ENCODE results near the gene FUT2. TPM values are rescaled to one million over a fixed set of nuclear protein-coding genes. Genes with fewer than 3 reads are reported as not detected.
"Not testable (repeated sequence)": the region's sequence is repeated elsewhere in the genome, so short reads cannot be mapped to it uniquely, and the experiment has no call there.

Gene FUT2
- total RNA-seq, 2 donors from 2014 or later: not detected

DNA sequence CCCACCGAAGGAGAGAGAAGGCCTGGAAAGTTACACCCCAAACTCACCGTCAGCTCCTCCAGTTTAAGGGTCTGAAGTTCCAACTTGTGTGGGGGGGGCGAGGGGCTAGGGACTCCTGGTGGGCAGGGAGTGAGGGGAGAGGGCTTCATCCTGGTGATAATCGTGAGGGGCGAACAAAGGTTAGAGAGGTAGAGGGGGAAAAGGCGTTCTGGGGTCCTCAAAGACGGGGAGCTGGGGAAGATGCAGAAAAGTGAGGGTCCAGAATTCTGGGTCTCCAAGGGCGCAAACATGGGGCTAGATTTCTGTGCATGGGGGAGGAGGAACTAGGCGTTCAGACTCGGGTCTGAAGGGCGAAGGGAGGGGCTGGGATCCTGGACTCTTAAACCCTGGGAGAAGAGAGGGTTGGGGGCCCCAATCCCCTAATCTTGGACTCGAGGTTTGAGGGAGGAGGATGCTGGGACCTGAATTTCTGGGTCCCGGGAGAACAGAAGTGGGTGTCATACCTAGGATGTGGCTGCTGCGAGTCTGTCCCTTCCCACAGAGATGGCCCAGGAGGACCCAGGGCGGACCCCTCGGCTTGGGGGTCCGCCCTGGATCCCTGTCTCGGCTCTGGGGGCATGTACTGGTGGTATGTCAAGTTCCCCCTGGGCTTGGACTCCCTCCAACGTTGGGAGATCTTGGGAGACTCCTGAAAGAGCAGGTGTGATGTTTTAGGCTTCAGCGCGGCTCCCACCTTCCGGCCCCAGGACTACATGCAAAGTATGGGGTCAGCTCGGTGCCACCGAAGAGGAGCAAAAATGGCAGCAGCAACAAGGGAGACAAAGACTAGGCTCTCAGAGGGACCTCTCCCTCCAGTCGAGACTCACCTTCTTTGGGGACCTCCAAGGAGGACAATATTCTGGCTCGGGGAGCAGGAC is 19.2 kb downstream of the FUT2 start:
- Mint-ChIP-seq H3K27ac (peak overlapping the region; percentile 84 to 94), H3K36me3 (peaks cover 6 to 19% of the 10 kb centered on the region in 2 donors), H3K9me3 (no peaks in the 10 kb centered on the region)
- DNase-seq (ENCODE audit: low spot score in 2 of 2): no peak
- ATAC-seq: no peak

- Mint-ChIP-seq H3K36me3 (peaks cover 6 to 17% of the 10 kb centered on the region in 2 donors), H3K9me3 (no peaks in the 10 kb centered on the region), H3K27ac (peak overlapping the region in 1 of 2 donors; percentile 84)
- ATAC-seq: no peak
- no peak for DNase-seq (ENCODE audit: low spot score in 2 of 2)
Measured at GRCh38 chr19:48715681-48716171, 20.0 kb downstream of the FUT2 start.

DNA sequence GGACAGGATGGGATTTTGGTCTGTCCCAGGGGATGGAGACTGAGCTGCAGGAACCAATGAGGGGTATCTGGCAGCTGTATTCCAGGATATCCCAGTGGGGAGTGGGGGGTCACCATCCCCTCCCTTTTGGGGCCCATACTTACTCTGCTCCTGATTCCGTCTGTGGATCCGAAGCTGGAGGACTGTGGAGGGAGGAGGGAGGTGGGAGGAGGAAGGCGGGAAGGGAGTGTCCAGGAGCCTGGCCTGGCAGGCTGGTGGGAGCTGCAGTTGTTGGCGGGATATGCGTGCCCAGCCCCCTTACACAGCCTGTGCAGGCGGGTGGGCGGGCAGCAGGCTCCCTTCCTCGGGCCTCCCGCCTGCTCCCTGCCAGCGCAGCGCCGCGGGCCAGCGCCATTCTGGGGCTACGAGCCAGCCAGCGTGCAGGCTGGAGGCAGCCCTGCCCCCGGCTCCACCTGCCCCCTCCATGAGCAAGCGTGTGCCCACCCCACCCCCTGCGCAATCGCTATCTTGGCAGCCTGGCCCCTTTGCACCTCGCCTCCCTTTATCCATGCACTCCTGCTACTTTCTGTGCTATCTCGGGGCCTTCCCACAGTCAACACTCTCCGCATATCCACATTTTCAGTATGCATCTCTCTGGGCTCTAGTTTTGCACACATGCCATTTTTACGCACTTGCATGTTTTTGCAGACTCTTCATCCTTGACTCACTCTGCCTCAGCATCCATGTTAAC is 21.0 kb downstream of the FUT2 start:
- H3K36me3 Mint-ChIP-seq: peaks cover 0 to 9% of the 10 kb centered on the region in 2 donors
- H3K9me3 Mint-ChIP-seq: no peaks in the 10 kb centered on the region
- DNase-seq (ENCODE audit: low spot score in 2 of 2): no peak
- ATAC-seq: no peak
- no peak overlapping the region for H3K27ac Mint-ChIP-seq

GRCh38 chr19:48718106-48718505 is 22.3 kb downstream of the FUT2 start:
- not testable (repeated sequence) for H3K9me3 Mint-ChIP-seq; H3K36me3 Mint-ChIP-seq; DNase-seq (ENCODE audit: low spot score in 2 of 2); H3K27ac Mint-ChIP-seq; ATAC-seq

DNA sequence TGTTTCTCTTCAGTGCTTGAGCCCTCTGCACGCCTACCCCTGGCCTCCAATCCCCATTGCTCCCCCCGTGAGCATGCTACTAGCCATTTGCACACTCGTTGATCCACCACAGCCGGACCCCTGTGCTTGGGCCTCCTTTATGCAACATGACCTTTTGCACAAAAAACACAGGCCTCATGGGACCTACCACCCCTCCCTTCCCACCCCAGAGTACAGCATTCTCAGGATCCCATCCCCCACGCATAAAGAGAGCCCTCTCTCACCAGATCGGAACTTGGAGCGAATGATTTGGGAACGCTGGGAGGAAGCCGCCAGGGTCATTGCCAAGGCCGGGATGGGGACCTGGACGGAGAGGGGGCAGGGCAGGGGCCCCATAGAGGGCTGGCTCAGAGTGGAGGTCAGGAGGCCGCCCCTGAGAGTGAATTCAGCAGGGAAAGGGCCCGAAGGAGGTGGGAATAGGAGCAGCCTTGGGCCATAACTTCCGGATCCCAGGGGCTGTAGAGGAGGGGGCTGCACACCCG is 23.0 kb downstream of the FUT2 start:
- Mint-ChIP-seq H3K9me3 (no peaks in the 10 kb centered on the region), H3K36me3 (no peaks in the 10 kb centered on the region), H3K27ac (peak overlapping the region in 1 of 2 donors; percentile 54)
- DNase-seq (ENCODE audit: low spot score in 2 of 2) (no peak), ATAC-seq (no peak)

GRCh38 chr19:48719263-48720171 is 23.7 kb downstream of the FUT2 start, which contains the start of gene MAMSTR:
Gene MAMSTR (minus strand): TSS chr19:48719725. CDS start chr19:48719031, 694 bp downstream.
- no peak for ATAC-seq
- DNase-seq (ENCODE audit: low spot score in 2 of 2): no peak
- Mint-ChIP-seq H3K27ac (peak within 1 kb of the TSS; percentile 91 to 99), H3K9me3 (no peaks in the 10 kb centered on the region), H3K36me3 (peaks cover 0 to under 1% of the 10 kb centered on the region in 2 donors)

GRCh38 chr19:48720251-48720612 is 24.5 kb downstream of the FUT2 start:
- DNase-seq (ENCODE audit: low spot score in 2 of 2) (no peak), ATAC-seq (no peak)
- Mint-ChIP-seq H3K36me3 (peaks cover 5 to 7% of the 10 kb centered on the region in 2 donors), H3K27ac (peak overlapping the region; percentile 91 to 99), H3K9me3 (peaks cover 4 to 5% of the 10 kb centered on the region in 2 donors)

- DNase-seq (ENCODE audit: low spot score in 2 of 2) (peak; percentile 88 to 95), ATAC-seq (peak; percentile 97 to 99)
- peaks cover 8 to 13% of the 10 kb centered on the region in 2 donors for H3K36me3 Mint-ChIP-seq
- H3K27ac Mint-ChIP-seq: peak overlapping the region; percentile 91 to 99
- peaks cover 8 to 9% of the 10 kb centered on the region in 2 donors for H3K9me3 Mint-ChIP-seq
Measured at GRCh38 chr19:48720613-48721296, 25.0 kb downstream of the FUT2 start.

DNA sequence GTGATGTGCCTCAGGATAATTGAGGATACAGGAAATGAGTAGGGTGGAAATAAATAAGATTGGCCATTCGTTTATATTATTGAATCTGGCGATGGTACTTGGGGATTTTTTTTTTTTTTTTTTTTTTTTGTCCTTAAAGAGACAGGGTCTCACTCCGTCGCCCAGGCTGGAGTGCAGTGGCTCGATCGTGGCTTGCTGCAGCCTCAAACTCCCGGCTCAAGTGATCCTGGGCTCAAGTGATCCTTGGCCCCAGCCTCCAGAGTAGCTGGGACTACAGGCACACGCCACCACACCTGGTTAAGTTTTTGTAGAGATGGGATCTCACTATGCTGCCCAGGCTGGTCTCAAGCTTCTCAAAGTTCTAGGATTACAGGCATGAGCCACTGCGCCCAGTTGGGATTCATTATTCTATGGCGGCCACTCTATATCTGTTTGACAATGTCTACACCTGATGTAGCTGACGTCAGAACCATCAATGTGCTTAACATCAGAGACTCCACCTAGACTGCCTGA is 26.5 kb downstream of the FUT2 start:
- Mint-ChIP-seq H3K27ac (no peak overlapping the region), H3K9me3 (peaks cover 16 to 18% of the 10 kb centered on the region in 2 donors), H3K36me3 (peaks cover 19 to 25% of the 10 kb centered on the region in 2 donors)
- ATAC-seq: no peak
- no peak for DNase-seq (ENCODE audit: low spot score in 2 of 2)

GRCh38 chr19:48724796-48725753 is 29.3 kb downstream of the FUT2 start:
- DNase-seq (ENCODE audit: low spot score in 2 of 2) (no peak), ATAC-seq (peak in 1 of 2 donors; percentile 46)
- Mint-ChIP-seq H3K27ac (peak overlapping the region; percentile 81 to 85), H3K36me3 (peaks cover 19 to 26% of the 10 kb centered on the region in 2 donors), H3K9me3 (peaks cover 16 to 18% of the 10 kb centered on the region in 2 donors)

DNA sequence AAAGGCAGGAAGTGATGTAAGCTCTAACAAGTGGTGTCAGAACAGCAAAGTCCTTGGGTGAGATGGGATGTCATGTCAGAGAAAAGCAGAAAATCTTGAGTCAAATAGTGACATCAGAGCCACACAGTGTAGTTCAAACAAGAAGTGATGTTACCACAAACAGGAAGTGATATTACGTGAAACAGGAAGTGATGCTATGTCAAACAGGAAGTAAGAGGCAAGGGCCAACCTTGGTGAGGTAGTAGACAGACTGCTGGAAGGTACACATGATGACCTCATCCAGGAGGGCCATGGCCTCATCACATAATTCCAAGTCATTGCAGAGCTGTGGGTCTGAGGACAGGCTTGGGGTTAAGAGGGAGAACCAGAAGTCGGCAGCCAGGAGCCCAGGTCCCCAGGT is 30.8 kb downstream of the FUT2 start:
- DNase-seq (ENCODE audit: low spot score in 2 of 2) (no peak), ATAC-seq (peak in 1 of 2 donors; percentile 57)
- H3K36me3 Mint-ChIP-seq: peaks cover 19 to 26% of the 10 kb centered on the region in 2 donors
- H3K9me3 Mint-ChIP-seq: peaks cover 16 to 18% of the 10 kb centered on the region in 2 donors
- peak overlapping the region; percentile 5 to 36 for H3K27ac Mint-ChIP-seq

- DNase-seq (ENCODE audit: low spot score in 2 of 2) (no peak), ATAC-seq (no peak)
- Mint-ChIP-seq H3K27ac (no peak overlapping the region), H3K36me3 (peaks cover 19 to 26% of the 10 kb centered on the region in 2 donors), H3K9me3 (peaks cover 16 to 18% of the 10 kb centered on the region in 2 donors)
Measured at GRCh38 chr19:48728911-48729664, 33.3 kb downstream of the FUT2 start.

DNA sequence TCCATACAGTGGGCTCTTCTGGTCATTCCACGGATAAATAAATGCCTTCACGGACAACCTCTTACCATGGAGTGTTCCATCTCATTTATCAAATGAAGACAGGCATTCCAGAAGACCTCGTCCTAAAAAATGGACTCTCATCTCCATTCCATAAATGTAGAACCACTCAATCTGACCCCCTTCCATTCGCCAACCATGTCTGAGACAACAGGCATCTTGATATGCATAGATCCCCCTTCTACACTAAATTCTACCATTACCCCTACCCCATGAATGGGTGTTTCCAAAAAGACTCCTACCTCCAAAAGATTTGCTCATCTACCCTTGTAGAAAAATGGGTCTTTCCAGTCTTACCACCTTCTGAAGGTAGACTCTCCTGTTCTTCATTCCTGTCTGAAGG is 35.7 kb downstream of the FUT2 start:
- no peak for ATAC-seq
- H3K27ac Mint-ChIP-seq: no peak overlapping the region
- H3K9me3 Mint-ChIP-seq: peaks cover 3 to 7% of the 10 kb centered on the region in 2 donors
- DNase-seq (ENCODE audit: low spot score in 2 of 2): no peak
- H3K36me3 Mint-ChIP-seq: peaks cover 6 to 9% of the 10 kb centered on the region in 2 donors

DNA sequence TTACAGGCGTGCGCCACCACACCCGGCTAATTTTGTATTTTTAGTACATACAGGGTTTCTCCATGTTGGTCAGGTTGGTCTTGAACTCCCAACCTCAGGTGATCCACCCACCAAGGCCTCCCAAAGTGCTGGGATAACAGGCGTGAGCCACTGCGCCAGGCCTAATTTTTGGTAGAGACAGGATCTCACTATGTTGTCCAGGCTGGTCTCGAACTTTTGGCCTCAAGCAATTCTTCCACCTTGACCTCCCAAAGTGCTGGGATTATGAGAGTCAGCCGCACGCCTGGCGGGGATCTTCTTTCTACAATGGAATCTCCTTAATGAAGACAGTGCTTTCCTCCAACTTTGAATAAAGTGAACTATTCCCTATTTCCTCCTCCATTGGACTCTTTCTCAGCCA is 38.9 kb downstream of the FUT2 start:
- no peak for DNase-seq (ENCODE audit: low spot score in 2 of 2)
- Mint-ChIP-seq H3K9me3 (no peaks in the 10 kb centered on the region), H3K27ac (no peak overlapping the region), H3K36me3 (no peaks in the 10 kb centered on the region)
- no peak for ATAC-seq
